MM.1S (cell line): ENCODE results near the gene ARPC3.
"Not testable (repeated sequence)": the region's sequence is repeated elsewhere in the genome, so short reads cannot be mapped to it uniquely, and the experiment has no call there.

Source experiments
- DNase-seq: peaks from one replicate; pipeline ENCODE4 v3.0.0-alpha.2; 2015
- H2AFZ ChIP-seq: fragments of 300-600 bp; sonication (generic); 2 replicates; pipeline ENCODE4 v1.6.0; 2016; ENCODE audit warnings: antibody characterized with exemption, low read length
- H3F3A ChIP-seq: fragments of 300-600 bp; sonication (generic); 2 replicates; pipeline ENCODE4 v1.6.1; 2016; ENCODE audit warnings: mild to moderate bottlenecking, antibody characterized with exemption, low read length, moderate library complexity, mixed read lengths; ENCODE audit not compliant: insufficient read depth
- H3K27ac ChIP-seq: fragments of 300-600 bp; sonication (generic); 2 replicates; pipeline ENCODE4 v1.5.1; 2016; ENCODE audit warnings: mild to moderate bottlenecking, low read length
- H3K27me3 ChIP-seq: fragments of 300-600 bp; sonication (generic); replicated peaks from 2 replicates; pipeline ENCODE4 v1.6.0; 2016; ENCODE audit warnings: low read length; ENCODE audit not compliant: insufficient read depth
- H3K36me3 ChIP-seq: fragments of 300-600 bp; sonication (generic); replicated peaks from 2 replicates; pipeline ENCODE4 v1.6.1; 2016; ENCODE audit warnings: mild to moderate bottlenecking, low read length, mixed read lengths; ENCODE audit not compliant: insufficient read depth
- H3K4me1 ChIP-seq: fragments of 300-600 bp; sonication (generic); 2 replicates; pipeline ENCODE4 v1.6.1; 2016; ENCODE audit warnings: low read length, mixed read lengths
- H3K4me2 ChIP-seq: fragments of 300-600 bp; sonication (generic); 2 replicates; pipeline ENCODE4 v1.6.0; 2016; ENCODE audit warnings: low read depth, low read length
- H3K4me3 ChIP-seq: fragments of 300-600 bp; sonication (generic); 2 replicates; pipeline ENCODE4 v1.5.1; 2016; ENCODE audit warnings: low read length, mixed read lengths
- H3K79me2 ChIP-seq: fragments of 300-600 bp; sonication (generic); 2 replicates; pipeline ENCODE4 v1.6.1; 2016; ENCODE audit warnings: mixed run types, low read length, mixed read lengths
- H3K9ac ChIP-seq: fragments of 300-600 bp; sonication (generic); 2 replicates; pipeline ENCODE4 v1.6.1; 2016; ENCODE audit warnings: low read length, mixed read lengths
- H3K9me2 ChIP-seq: fragments of 300-600 bp; sonication (generic); replicated peaks from 2 replicates; pipeline ENCODE4 v1.6.1; 2016; ENCODE audit warnings: mild to moderate bottlenecking, low read length, mixed read lengths; ENCODE audit not compliant: insufficient read depth
- H3K9me3 ChIP-seq: fragments of 300-600 bp; sonication (generic); replicated peaks from 2 replicates; pipeline ENCODE4 v1.6.1; 2016; ENCODE audit warnings: mild to moderate bottlenecking, low read length, mixed read lengths; ENCODE audit not compliant: insufficient read depth
- H4K20me1 ChIP-seq: fragments of 300-600 bp; sonication (generic); 2 replicates; pipeline ENCODE4 v1.6.1; 2016; ENCODE audit warnings: mild to moderate bottlenecking, low read length, moderate library complexity, mixed read lengths; ENCODE audit not compliant: insufficient read depth
- CTCF ChIP-seq: fragments of 300-600 bp; sonication (generic); IDR thresholded peaks from 2 replicates; pipeline ENCODE4 v1.5.1; 2016; ENCODE audit warnings: antibody characterized with exemption, low read length, mixed read lengths
- EZH2 ChIP-seq: fragments of 300-600 bp; sonication (generic); optimal IDR thresholded peaks from 2 replicates; pipeline ENCODE3; 2017; ENCODE audit warnings: low read depth, mild to moderate bottlenecking, antibody characterized with exemption, low read length, mixed read lengths
- EZH2phosphoT487 ChIP-seq: fragments of 300-600 bp; sonication (generic); IDR thresholded peaks from 2 replicates; pipeline ENCODE4 v1.6.1; 2018; ENCODE audit warnings: antibody characterized with exemption, low read length

ARPC3 gene

DNA sequence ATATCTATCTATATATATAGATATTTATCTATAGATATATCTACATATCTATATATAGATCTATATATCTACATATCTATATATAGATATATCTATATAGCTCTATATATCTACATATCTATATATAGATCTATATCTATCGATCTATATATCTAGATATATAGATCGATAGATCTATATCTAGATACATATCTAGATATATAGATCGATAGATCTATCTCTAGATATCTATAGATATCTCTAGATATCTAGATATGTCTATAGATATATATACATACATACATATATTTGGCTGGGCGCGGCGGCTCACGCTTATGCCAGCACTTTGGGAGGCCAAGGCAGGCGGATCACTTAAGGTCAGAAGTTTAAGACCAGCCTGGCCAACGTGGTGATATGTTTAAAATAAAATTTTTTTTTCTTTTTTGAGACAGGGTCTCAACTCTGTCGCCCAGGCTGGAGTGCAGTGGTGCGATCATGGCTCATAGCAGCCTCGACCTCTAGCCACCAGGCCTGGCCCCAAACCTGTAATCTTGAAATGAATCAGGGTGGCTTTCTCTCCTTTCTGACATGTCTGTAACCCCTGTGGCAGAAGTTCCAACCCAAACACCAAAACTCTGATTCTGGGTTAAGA lies 18.1 kb downstream of the ARPC3 start:
- H3K4me1 ChIP-seq = no peaks in the 10 kb centered on the region
- no peaks in the 10 kb centered on the region for H3K9me2 ChIP-seq
- TF ChIP-seq CTCF = no peak
- no peak for TF ChIP-seq EZH2phosphoT487
- no peak for TF ChIP-seq EZH2
- no peaks in the 10 kb centered on the region for H3K36me3 ChIP-seq
- H3K79me2 ChIP-seq = no peaks in the 10 kb centered on the region
- H3K9me3 ChIP-seq = no peaks in the 10 kb centered on the region
- H4K20me1 ChIP-seq = no peaks in the 10 kb centered on the region
- no peak overlapping the region for H3K4me3 ChIP-seq
- H3K4me2 ChIP-seq = no peak overlapping the region
- H2AFZ ChIP-seq = no peak overlapping the region
- H3K27me3 ChIP-seq = no peaks in the 10 kb centered on the region
- no peaks in the 10 kb centered on the region for H3F3A ChIP-seq
- no peak overlapping the region for H3K9ac ChIP-seq
- no peak overlapping the region for H3K27ac ChIP-seq
- DNase-seq = no peak

- H3K27ac ChIP-seq, H4K20me1 ChIP-seq, H3K27me3 ChIP-seq, H3K9me3 ChIP-seq, H3K4me2 ChIP-seq, H3K36me3 ChIP-seq, H3K9ac ChIP-seq, DNase-seq, H2AFZ ChIP-seq, H3K79me2 ChIP-seq, H3K4me3 ChIP-seq, H3F3A ChIP-seq, H3K4me1 ChIP-seq, H3K9me2 ChIP-seq: not testable (repeated sequence)
Measured at GRCh38 chr12:110429676-110430075, 20.5 kb downstream of the ARPC3 start.

GRCh38 chr12:110426406-110426805 lies 23.7 kb downstream of the ARPC3 start:
- Histone ChIP-seq H3K27ac (no peak overlapping the region), H3K9ac (no peak overlapping the region), H3K4me2 (no peak overlapping the region), H3K9me3 (no peaks in the 10 kb centered on the region), H2AFZ (no peak overlapping the region), H3F3A (no peaks in the 10 kb centered on the region), H3K36me3 (no peaks in the 10 kb centered on the region), H3K4me3 (no peak overlapping the region), H3K9me2 (no peaks in the 10 kb centered on the region), H3K79me2 (no peaks in the 10 kb centered on the region), H3K4me1 (no peaks in the 10 kb centered on the region), H3K27me3 (no peaks in the 10 kb centered on the region), H4K20me1 (no peaks in the 10 kb centered on the region)
- no peak for TF ChIP-seq EZH2phosphoT487
- no peak for TF ChIP-seq EZH2
- TF ChIP-seq CTCF = no peak
- no peak for DNase-seq

DNA sequence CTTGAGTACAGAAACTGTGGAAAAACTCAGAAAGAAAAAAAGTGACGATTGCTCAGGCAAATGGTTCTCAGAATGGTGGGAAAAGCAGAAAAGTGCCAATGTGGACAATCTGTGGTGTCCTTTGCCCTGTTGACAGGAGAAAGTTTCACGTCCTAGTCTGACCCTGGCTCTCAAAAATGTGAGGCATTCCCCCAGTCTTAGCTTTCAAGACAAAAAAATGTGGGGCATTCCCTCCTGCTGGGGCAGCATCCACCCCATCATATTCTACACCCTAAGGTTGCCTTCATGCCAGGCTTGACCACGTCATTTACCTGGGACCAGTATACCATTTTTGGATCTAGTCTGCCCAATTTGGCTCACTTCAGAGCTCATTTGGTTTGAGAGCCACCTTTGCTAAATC lies 25.9 kb downstream of the ARPC3 start:
- Histone ChIP-seq H4K20me1 (no peaks in the 10 kb centered on the region), H3K9me3 (no peaks in the 10 kb centered on the region), H3F3A (no peaks in the 10 kb centered on the region), H3K4me1 (no peaks in the 10 kb centered on the region), H3K79me2 (no peaks in the 10 kb centered on the region), H3K4me3 (no peak overlapping the region), H3K4me2 (no peak overlapping the region), H3K27ac (no peak overlapping the region), H3K9ac (no peak overlapping the region), H3K27me3 (no peaks in the 10 kb centered on the region), H3K9me2 (no peaks in the 10 kb centered on the region), H3K36me3 (no peaks in the 10 kb centered on the region), H2AFZ (no peak overlapping the region)
- DNase-seq = no peak
- TF ChIP-seq EZH2phosphoT487 (no peak), CTCF (no peak)
